Stomach (tissue), 9 donors: Measurements from ENCODE around the gene DHX29. TPM values are rescaled to one million over a fixed set of nuclear protein-coding genes. Genes with fewer than 3 reads are reported as not detected.

Source experiments
- DNase-seq, 2 donors: peaks; one replicate each; pipeline versions ENCODE4 v3.0.0 to v3.0.0-alpha.2; 2013 to 2019
- H3K27ac ChIP-seq, 5 donors: fragments of 200-600 bp in 4 of 5; sonication (generic) in 4 of 5; one replicate each; pipeline ENCODE4 v1.5.1; 2013 to 2019; ENCODE audit warnings: mild to moderate bottlenecking in 1 of 5, moderate library complexity in 1 of 5
- H3K27me3 ChIP-seq, 3 donors: fragments of 200-600 bp; sonication (generic); one replicate each; pipeline ENCODE4 v1.5.1; 2017 to 2019; ENCODE audit warnings: mixed run types in 1 of 3
- H3K36me3 ChIP-seq, 4 donors: fragments of 200-600 bp; sonication (generic); 1 replicate in 3 of 4; 2 replicates in 1 of 4; pipeline ENCODE4 v1.5.1; 2016 to 2019
- H3K4me1 ChIP-seq, 4 donors: fragments of 200-600 bp; sonication (generic); one replicate each; pipeline ENCODE4 v1.5.1; 2016 to 2019
- H3K4me3 ChIP-seq, 4 donors: fragments of 200-600 bp; sonication (generic) in 3 of 4; one replicate each; pipeline ENCODE4 v1.5.1; 2016 to 2019; ENCODE audit warnings: mild to moderate bottlenecking in 1 of 4
- H3K9me3 ChIP-seq, 4 donors: fragments of 200-600 bp; sonication (generic); one replicate each; pipeline ENCODE4 v1.5.1; 2016 to 2019
- CTCF ChIP-seq, 7 experiments: fragments of 450-650 bp in 4 of 7; fragments of 200-600 bp in 3 of 7; sonication (generic) in 3 of 7; IDR thresholded peaks; one replicate each; pipeline ENCODE4 v1.5.1; 2016 to 2019; ENCODE audit warnings: antibody characterized with exemption in 7 of 7, control low read depth in 2 of 7, mild to moderate bottlenecking in 1 of 7
- EP300 ChIP-seq: sonication (generic); formaldehyde crosslinking; IDR thresholded peaks from one replicate; pipeline ENCODE4 v1.6.1; 2017; ENCODE audit warnings: antibody characterized with exemption
- POLR2A ChIP-seq, 4 donors: fragments of 450-650 bp; IDR thresholded peaks; one replicate each; pipeline ENCODE4 v1.6.1; 2016; ENCODE audit warnings: antibody characterized with exemption in 4 of 4, control low read depth in 2 of 4, mild to moderate bottlenecking in 1 of 4, moderate library complexity in 1 of 4
- POLR2AphosphoS5 ChIP-seq, 3 donors: sonication (generic); formaldehyde crosslinking; IDR thresholded peaks; one replicate each; pipeline ENCODE4 v1.6.1; 2016; ENCODE audit warnings: antibody characterized with exemption in 3 of 3
- WGBS, 5 donors: extraction: QIAGEN DNeasy Blood & Tissue Kit in 3 of 5; methylation state at CpG; one replicate each; pipeline versions ENCODE4 v1.1.5 to v1.1.7; 2013 to 2018; 5-methylcytosine and 5-hydroxymethylcytosine counted together
- intact Hi-C: fragments of 100-400 bp; cut with DNase I; formaldehyde crosslinking; loops from one replicate; pipeline ENCODE4 v1.15.1; 2023; ENCODE audit warnings: low total_unique reads
- polyA plus RNA-seq, 3 donors: library from polyadenylated mRNA; stranded (reverse); fragments of 200-250 nt; gene quantifications; one replicate each; pipeline ENCODE4 v1.2.3, GENCODE V29; 2013
- total RNA-seq, 5 donors: library from RNA; depleted of rRNA; stranded (reverse); fragments of >200 nt; gene quantifications; one replicate each; pipeline versions ENCODE4 v1.1.0 to v1.2.3, GENCODE V29; 2014 to 2016
- donor health status: healthy with polysubstance abuse.
- donor health status: Bipolar disorder and iron deficiency.
- donor health status: healthy.

Gene DHX29
- total and polyA plus RNA-seq, 8 donors: 4.3 to 54.5 (median 12.1) TPM

GRCh38 chr5:55226934-55227663, 80.4 kb downstream of the DHX29 start, which contains the start of gene MCIDAS:
Gene MCIDAS, minus strand, starts transcription at chr5:55227315. Its CDS starts 177 bp downstream, at chr5:55227138.
- H3K27ac ChIP-seq: peak within 1 kb of the TSS; percentile 56 to 82 (median 65)
- TF ChIP-seq CTCF (IDR thresholded peaks at IDR 0.05): peak in 4 of 7 experiments; percentile 5 to 30 (median 18)
- no peak for TF ChIP-seq EP300
- peak; percentile 79 to 81 for DNase-seq
- intact Hi-C loops: no loop called here
- peaks cover 36 to 58% (median 42%) of the 10 kb centered on the region in 4 donors for H3K4me1 ChIP-seq
- H3K4me3 ChIP-seq: peak within 1 kb of the TSS; percentile 51 to 77 (median 56)
- H3K36me3 ChIP-seq: no peaks in the 10 kb centered on the region
- WGBS, 5 donors: 1 to 3% (median 1%) methylated on average over 22 to 80 of the region's 80 CpGs
- peaks cover 30 to 100% (median 93%) of the 10 kb centered on the region in 3 donors for H3K27me3 ChIP-seq
- no peaks in the 10 kb centered on the region for H3K9me3 ChIP-seq

GRCh38 chr5:55226027-55226933, 81.2 kb downstream of the DHX29 start:
- peak; percentile 63 to 82 for DNase-seq
- intact Hi-C loops: no loop called here
- H3K9me3 ChIP-seq: no peaks in the 10 kb centered on the region

GRCh38 chr5:55225346-55225745, 82.1 kb downstream of the DHX29 start:
- Histone ChIP-seq H3K4me1 (peaks cover 29 to 54% (median 39%) of the 10 kb centered on the region in 4 donors), H3K36me3 (no peaks in the 10 kb centered on the region), H3K4me3 (no peak overlapping the region), H3K9me3 (no peaks in the 10 kb centered on the region), H3K27me3 (peaks cover 24 to 100% (median 93%) of the 10 kb centered on the region in 3 donors), H3K27ac (no peak overlapping the region)
- intact Hi-C loops: no loop called here
- no peak for DNase-seq
- TF ChIP-seq POLR2AphosphoS5 (IDR thresholded peaks at IDR 0.05) (no peak), POLR2A (IDR thresholded peaks at IDR 0.05) (no peak), EP300 (no peak), CTCF (IDR thresholded peaks at IDR 0.05) (no peak)

More at GRCh38 chr5:55226027-55226933, 81.2 kb downstream of the DHX29 start:
- 6 to 18% (median 6%) methylated on average over 19 to 54 of the region's 54 CpGs for WGBS, 5 donors
- H3K27me3 ChIP-seq: peaks cover 26 to 100% (median 93%) of the 10 kb centered on the region in 3 donors
- H3K27ac ChIP-seq: peak overlapping the region; percentile 56 to 82 (median 65)
- no peaks in the 10 kb centered on the region for H3K36me3 ChIP-seq
- TF ChIP-seq CTCF (IDR thresholded peaks at IDR 0.05) (peak in 5 of 7 experiments; percentile 21 to 50 (median 36)), POLR2AphosphoS5 (IDR thresholded peaks at IDR 0.05) (peak in 1 of 3 donors; percentile 10), EP300 (no peak), POLR2A (IDR thresholded peaks at IDR 0.05) (no peak)
- H3K4me3 ChIP-seq: peak overlapping the region; percentile 51 to 77 (median 56)
- peaks cover 28 to 50% (median 36%) of the 10 kb centered on the region in 4 donors for H3K4me1 ChIP-seq

GRCh38 chr5:55223812-55224240, 83.7 kb downstream of the DHX29 start:
- H3K27me3 ChIP-seq: peaks cover 20 to 100% (median 83%) of the 10 kb centered on the region in 3 donors
- TF ChIP-seq EP300 (no peak), POLR2A (IDR thresholded peaks at IDR 0.05) (no peak), POLR2AphosphoS5 (IDR thresholded peaks at IDR 0.05) (no peak)
- no peak overlapping the region for H3K4me3 ChIP-seq
- H3K27ac ChIP-seq: no peak overlapping the region
- no peak for DNase-seq
- H3K36me3 ChIP-seq: no peaks in the 10 kb centered on the region
- peaks cover 40 to 61% (median 45%) of the 10 kb centered on the region in 4 donors for H3K4me1 ChIP-seq
- WGBS, 5 donors: 58 to 76% (median 62%) methylated on average over 7 of the region's 7 CpGs
- intact Hi-C loops: no loop called here
- H3K9me3 ChIP-seq: no peaks in the 10 kb centered on the region
